GM18907 (cell line): ENCODE measurements around the gene CNTN5.
"Not testable (repeated sequence)": the region's sequence is repeated elsewhere in the genome, so short reads cannot be mapped to it uniquely, and the experiment has no call there.

Experiments
- ATAC-seq: cut with Tn5 transposase; IDR thresholded peaks from one replicate; pipeline ENCODE4 v1.9.1; 2021; ENCODE audit warnings: mild to moderate bottlenecking, moderate library complexity; ENCODE audit not compliant: unreplicated experiment

Gene CNTN5

GRCh38 chr11:99268886-99269285, 248.1 kb downstream of the CNTN5 start:
- ATAC-seq = no peak

GRCh38 chr11:99271527-99271926, 250.8 kb downstream of the CNTN5 start:
- no peak for ATAC-seq

- no peak for ATAC-seq
Measured at GRCh38 chr11:99275521-99275920, 254.8 kb downstream of the CNTN5 start.

- no peak for ATAC-seq
Measured at GRCh38 chr11:99277281-99277680, 256.5 kb downstream of the CNTN5 start.

- no peak for ATAC-seq
Measured at GRCh38 chr11:99279266-99279665, 258.5 kb downstream of the CNTN5 start.

GRCh38 chr11:99281331-99281730, 260.6 kb downstream of the CNTN5 start:
- no peak for ATAC-seq

- ATAC-seq = not testable (repeated sequence)
Measured at GRCh38 chr11:99297925-99298324, 277.2 kb downstream of the CNTN5 start.

- ATAC-seq = no peak
Measured at GRCh38 chr11:99307510-99308088, 286.9 kb downstream of the CNTN5 start.

GRCh38 chr11:99311870-99312269, 291.1 kb downstream of the CNTN5 start:
- ATAC-seq = no peak

GRCh38 chr11:99316776-99317520, 296.2 kb downstream of the CNTN5 start:
- no peak for ATAC-seq

GRCh38 chr11:99320769-99321290, 300.1 kb downstream of the CNTN5 start:
- no peak for ATAC-seq

GRCh38 chr11:99325847-99326246, 305.1 kb downstream of the CNTN5 start:
- ATAC-seq = no peak

GRCh38 chr11:99327066-99327465, 306.3 kb downstream of the CNTN5 start:
- no peak for ATAC-seq

GRCh38 chr11:99327527-99327926, 306.8 kb downstream of the CNTN5 start:
- ATAC-seq = no peak

- ATAC-seq = no peak
Measured at GRCh38 chr11:99333621-99334020, 312.9 kb downstream of the CNTN5 start.

GRCh38 chr11:99343117-99343516, 322.4 kb downstream of the CNTN5 start:
- ATAC-seq = no peak

GRCh38 chr11:99349151-99349673, 328.5 kb downstream of the CNTN5 start:
- ATAC-seq = no peak

- no peak for ATAC-seq
Measured at GRCh38 chr11:99351624-99352023, 330.9 kb downstream of the CNTN5 start.

GRCh38 chr11:99352642-99353041, 331.9 kb downstream of the CNTN5 start:
- no peak for ATAC-seq

- ATAC-seq = no peak
Measured at GRCh38 chr11:99366546-99366945, 345.8 kb downstream of the CNTN5 start.

GRCh38 chr11:99368583-99368982, 347.8 kb downstream of the CNTN5 start:
- ATAC-seq = no peak

GRCh38 chr11:99370549-99371216, 349.9 kb downstream of the CNTN5 start:
- ATAC-seq = no peak
